ACHN (cell line): Measurements from ENCODE around the gene FGD4.

Experiments used
- DNase-seq: peaks from one replicate; pipeline ENCODE4 v3.0.0-alpha.2; 2015
- in situ Hi-C: cut with HindIII; loops from 2 replicates; pipeline ENCODE4 v1.10.0; 2017; ENCODE audit warnings: low sequenced_read_pairs, low pct_ligation_motif_present, low pct_unique_long_range_greater_than_20kb

Gene FGD4

DNA sequence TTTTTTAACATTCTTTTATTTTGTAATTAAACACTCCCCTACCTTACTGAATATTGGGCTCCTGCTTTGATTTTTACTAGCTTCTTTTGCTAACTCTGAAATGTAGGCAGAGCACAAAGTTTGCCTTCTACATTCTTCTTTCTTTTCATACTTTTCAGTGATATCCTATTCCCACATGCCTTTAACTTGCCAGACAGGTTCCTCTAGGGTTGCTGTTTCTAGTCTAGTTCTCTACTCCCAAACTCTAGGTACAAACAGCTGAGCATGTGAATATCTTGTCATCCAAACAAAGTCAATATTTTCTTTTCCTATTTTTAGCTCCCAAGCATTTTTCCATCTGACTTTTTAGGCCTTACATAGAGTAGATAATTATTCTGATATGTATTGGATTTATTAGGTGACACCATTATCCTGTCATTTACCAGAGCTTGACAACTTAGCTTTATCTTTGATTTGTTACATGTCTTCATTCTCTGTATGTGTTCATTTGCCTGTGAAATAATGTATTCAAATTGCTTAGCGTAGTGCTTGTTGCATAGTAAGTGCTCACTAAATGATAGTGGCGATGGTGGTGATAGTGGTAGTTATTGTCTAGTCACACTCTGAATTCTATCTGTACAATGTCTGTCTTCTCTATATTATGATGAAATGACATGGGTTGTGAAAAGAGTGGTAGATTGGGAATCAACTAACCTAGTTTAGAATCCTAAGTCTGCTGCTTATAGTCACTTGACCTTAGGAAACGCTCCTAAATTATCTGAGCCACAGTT, 206.2 kb downstream of the FGD4 start:
- no peak for DNase-seq
- in situ Hi-C loops, result no loop called here

DNA sequence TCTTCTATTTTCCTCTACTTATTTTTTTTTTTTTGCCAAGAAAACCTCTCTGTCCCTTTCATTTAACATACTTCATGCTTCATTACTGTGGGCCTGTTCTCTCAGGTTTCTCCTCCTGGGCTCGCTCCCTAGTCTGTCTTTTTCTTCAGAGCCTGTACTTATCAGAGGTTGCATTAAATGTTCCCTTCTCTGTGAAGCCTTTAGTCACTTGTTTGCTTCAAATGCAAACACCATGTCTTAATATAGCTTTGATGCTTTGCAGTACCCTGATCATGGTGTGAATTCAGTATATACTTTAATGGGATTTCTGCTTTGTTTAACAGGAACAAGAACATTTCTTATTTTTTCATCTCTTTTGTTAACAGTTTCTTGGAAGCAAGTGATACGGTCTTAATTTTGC, 207.1 kb downstream of the FGD4 start:
- in situ Hi-C loops, result no loop called here
- DNase-seq, result no peak

DNA sequence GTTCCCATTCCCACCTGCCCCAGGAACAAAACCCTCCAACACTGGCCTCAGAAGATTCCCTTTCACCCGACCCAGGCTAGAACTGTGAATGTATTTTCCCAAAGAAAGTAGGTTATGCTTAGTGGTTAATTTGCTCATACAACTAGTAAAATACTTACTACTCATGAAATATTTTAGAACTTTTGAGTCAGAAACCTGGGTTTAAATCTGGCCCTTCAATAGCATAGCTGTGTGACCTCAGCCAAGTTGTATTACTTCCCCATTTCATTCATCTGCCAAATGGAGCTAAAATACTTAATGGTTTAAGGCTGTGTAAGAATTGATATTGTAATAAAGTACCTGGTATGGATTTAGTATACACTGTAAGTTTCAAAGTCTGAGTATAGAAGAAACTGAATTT, 210.6 kb downstream of the FGD4 start:
- DNase-seq, result no peak
- in situ Hi-C loops, result no loop called here

DNA sequence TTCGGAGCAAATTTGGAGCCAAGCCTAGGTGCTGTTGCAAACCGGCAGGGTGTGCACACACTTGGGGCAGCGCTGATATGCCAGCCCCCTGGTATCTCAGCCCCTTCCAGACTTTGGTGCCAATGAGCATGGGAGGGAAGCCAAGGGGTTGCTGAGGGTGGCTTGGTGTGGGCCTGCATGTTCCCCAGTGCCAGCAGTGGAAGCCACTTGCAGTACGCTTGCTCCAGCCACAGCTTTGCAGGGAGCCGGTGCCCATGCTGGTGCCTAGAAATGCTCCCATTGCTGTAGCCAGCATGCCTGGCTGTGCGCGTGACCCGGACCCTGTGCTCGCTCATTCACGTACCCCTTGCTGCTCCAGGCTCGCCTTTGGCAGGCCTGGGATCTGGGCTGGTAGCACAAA, 212.6 kb downstream of the FGD4 start:
- DNase-seq, result no peak
- in situ Hi-C loops, result no loop called here

DNA sequence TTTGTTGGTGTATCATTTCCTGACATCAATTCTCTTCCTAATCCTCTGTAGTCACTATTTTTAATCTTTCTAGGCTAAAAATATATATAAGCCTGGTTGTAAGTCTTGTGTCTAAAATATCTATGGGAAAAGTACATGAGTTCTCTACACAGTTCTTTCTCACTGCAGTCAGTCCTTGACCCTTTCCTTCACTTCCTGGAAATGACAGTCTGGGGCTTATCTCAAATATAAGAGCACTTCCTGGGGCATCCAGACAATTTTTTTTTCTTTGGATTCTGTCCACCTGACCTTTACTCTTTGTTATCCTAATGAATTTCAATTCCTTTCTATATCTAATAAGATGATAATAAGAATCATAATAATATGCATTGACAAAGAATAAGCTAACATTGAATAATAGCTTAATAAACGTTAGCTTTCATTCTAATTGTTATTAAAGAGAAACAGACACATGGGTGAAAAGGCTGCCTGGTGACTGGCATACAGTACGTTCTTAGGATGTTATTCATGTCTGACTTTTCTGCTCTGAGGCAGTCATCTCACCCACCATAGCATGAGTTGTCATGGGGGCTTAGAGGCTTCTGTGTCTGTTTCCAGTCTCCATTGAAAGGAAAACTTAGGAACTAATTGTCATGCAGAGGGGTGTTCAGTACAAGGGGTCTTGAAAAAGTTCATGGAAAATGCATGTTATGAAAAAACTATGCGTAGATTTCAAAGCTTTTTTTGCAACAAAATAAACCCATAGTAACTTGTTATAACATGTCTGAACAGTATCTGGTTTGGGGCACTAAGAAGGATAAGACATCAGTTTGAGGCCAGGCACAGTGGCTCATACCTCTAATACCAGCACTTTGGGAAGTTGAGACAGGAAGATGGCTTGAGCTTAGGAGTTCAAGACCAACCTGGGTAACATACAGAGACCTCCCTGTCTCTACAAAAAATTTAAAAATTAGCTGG, 213.6 kb downstream of the FGD4 start:
- DNase-seq, result no peak
- in situ Hi-C loops, result no loop called here

DNA sequence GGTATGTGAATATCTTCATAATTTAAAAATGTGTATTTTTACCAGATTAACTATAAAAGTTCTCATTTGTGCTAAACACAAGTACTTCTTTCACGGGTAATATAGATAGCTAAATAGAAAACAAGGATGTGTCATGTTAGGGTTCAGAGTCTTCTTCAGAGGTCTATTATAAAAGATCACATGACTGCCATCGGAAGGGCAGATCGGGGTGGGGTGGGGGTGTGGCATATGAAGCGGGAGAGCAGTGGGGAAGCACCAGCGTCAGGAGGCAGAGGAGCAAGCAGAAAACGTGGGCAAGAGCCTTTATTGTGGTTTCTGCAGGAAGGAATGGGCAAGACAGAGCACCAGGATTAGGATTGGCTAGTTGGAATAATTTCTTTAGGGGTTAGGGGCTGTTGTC, 216.1 kb downstream of the FGD4 start:
- in situ Hi-C loops, result no loop called here
- DNase-seq, result no peak

DNA sequence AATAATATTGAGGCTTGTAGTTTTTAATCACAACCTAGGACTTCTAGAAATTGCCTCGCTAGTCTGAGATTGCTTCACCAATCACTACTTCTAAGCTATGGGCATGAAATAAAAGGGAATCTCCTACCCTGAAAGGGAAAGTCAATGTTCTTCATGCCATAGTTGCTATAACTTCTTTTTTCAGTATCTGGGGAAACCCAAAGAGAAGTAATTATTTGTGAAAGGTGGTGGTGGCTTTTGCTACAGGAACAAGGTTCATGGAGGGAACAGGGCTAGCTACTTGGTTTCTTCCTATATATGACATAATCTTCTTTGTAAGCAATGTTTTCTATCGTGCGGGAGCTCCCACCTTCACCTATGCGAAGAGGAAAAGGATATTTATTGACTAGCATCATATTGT, 218.2 kb downstream of the FGD4 start:
- in situ Hi-C loops, result no loop called here
- DNase-seq, result no peak

DNA sequence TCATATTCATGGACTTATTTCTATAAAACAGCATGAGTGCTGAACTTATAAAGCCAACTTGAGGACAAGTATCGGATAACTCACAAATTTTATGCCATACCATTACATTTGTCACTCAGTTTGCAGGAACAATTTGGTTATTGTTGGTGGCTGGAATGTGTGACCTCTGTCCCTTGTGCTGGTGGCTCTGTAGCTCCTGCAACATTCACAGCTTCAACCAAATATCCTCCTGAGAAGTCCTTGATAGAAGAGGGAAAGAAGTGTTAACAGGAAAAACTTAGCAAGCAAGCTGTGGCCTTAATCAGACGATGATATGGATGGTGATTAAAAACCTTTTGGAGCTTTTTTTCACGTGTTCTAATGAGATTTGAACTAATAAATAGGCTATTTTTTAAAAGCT, 218.8 kb downstream of the FGD4 start:
- DNase-seq, result no peak
- in situ Hi-C loops, result no loop called here

DNA sequence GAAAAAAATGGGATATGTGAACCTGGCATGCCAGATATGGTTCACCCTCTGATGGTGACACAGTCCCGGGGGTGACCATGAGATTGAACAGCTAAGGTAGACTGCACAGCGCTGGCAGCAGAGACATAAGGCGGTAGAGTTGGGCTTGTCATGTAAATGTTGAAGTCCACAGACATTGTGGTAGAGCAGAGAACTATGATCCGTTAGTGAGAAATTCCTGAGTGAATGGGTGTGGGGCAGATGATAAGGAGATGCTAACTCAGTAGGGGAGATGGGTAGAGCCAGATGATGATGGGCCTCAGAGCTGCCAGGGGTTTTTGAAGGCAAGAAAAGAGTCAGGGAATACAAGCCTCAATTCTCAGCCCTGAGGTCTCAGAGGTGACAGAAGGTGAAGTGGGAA, 228.6 kb downstream of the FGD4 start:
- in situ Hi-C loops, result loop anchor here (25.0 kb wide), 1 partner anchor 266 kb away; no protein-coding TSS in a partner anchor
- DNase-seq, result no peak

DNA sequence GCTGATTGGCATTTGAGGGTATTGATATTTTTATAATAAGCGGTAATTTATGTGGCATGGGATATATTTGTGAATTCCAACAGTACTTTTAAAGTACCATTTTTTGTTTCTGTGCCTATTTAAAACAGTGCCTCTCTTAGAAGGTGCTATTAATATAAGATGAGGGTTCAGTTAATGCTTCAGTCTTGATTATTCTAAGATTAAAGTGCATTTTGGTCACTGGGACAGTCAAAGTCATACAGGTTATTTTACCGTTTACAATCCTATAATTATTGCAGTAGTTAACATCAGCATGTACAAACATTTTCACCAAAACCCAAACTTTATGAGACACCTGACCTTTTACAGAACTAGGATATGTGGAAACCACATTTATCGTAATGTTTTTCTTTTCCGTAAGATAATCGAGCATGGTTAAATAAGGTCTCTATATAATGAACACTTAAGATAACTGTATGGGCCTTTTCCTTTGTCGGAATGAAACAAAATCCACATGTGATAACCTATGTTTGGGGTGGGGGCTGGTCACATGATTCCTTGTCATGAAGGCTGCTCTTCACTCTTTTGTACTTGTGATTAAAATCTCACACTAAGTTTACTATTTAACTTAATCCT, 242.0 kb downstream of the FGD4 start:
- DNase-seq, result no peak
- in situ Hi-C loops, result loop anchor here (25.0 kb wide), 1 partner anchor 279 kb away; no protein-coding TSS in a partner anchor

DNA sequence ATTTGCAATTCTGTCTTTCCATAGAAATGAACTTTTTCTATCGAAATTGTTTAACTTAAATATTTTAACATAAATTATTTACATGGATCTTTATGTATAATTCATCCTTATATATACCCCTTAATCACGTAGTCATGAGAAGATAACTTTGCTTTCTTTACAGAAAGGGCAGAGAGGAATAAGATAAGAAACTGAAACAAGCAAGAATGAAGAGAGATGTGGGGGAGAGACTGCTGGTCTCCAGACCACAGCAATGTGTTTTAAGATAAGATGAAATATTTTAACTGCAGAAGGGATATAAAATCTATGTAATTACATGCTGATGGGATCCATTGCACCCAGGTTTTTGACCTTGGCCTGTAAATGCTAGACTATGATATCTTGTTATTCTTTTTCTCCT, 245.1 kb downstream of the FGD4 start:
- in situ Hi-C loops, result loop anchor here (25.0 kb wide), 1 partner anchor 282 kb away; no protein-coding TSS in a partner anchor
- DNase-seq, result no peak

DNA sequence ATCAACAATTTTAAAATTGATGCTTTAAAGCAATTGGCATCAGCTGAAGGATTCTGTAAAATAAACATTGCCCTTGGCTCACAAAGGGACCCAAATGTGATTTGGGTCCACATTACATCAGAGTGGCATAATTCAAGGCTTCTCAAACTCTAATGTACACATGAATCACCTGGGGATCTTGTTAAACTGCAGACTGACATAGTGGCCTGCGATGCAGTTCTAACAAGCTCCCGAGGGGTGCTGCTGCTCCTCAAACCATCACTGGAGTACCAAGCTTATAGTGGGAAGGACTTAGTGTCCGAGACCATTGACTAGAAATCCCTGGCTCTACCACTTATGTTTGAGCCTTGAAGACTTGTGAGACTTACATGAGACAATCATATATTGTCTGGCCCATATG, 247.9 kb downstream of the FGD4 start:
- in situ Hi-C loops, result loop anchor here (25.0 kb wide), 1 partner anchor 285 kb away; no protein-coding TSS in a partner anchor
- no peak for DNase-seq

DNA sequence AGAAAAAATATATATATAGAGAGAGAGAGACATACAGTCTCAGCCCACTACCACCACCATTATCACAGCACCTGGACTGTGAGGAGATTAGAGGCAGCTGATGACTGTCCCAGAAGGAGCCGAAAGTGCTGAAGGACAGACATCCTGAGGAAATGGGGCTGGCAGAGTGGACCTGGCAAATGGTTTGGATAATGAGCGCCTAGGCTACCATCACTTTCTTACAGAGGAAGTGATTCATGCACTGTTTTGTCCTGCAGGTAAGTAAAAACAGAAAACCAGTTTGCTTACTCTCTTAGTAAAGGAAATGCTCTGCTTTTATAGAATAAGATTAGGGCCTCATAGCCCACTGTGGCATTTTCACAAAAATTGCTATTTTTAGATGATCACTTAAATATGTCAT, 251.2 kb downstream of the FGD4 start:
- in situ Hi-C loops, result no loop called here
- no peak for DNase-seq

DNA sequence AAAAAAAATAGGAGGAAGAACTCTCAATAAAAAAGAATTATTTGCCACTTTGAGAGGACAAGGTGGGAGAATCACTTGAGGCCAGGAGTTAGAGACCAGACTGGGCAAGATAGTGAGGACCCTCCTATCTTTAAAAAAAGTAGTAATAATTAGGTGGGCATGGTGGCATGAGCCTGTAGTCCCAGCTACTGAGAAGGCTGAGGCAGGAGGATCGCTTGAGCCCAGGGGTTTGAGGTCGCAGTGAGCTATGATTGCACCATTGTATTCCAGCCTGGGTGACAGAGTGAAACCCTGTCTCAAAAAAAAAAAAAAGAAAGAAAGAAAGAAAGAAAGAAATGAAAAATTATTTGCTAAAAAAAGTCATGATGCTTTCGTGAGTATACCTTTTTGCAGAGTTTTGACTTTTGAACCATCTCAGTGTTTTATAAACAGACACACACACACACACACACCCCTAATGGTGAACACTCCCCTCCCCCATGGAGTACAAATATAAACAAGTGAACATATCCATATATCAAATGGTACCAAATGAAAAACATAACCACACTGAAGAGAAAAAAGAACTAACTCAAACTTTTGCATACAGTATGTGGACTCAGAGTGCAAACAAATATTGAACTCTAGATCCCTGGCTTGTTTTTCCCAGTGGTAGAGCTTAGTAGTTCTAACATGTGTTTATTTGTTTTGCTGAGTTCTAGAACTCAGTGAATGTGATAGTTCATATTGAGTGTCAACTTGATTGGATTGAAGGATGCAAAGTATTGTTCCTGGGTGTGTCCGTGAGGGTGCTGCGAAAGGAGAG, 252.0 kb downstream of the FGD4 start:
- DNase-seq, result no peak
- in situ Hi-C loops, result no loop called here

DNA sequence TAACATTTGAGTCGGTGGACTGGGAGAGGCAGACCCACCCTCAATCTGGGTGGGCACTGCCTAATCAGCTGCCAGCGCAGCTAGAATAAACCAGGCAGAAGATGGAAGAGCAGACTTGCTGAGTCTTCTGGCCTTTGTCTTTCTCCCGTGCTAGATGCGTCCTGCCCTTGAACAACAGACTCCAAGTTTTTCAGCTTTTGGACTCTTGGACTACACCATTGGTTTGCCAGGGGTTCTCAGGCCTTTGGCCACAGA, 252.5 kb downstream of the FGD4 start:
- in situ Hi-C loops, result no loop called here
- no peak for DNase-seq

DNA sequence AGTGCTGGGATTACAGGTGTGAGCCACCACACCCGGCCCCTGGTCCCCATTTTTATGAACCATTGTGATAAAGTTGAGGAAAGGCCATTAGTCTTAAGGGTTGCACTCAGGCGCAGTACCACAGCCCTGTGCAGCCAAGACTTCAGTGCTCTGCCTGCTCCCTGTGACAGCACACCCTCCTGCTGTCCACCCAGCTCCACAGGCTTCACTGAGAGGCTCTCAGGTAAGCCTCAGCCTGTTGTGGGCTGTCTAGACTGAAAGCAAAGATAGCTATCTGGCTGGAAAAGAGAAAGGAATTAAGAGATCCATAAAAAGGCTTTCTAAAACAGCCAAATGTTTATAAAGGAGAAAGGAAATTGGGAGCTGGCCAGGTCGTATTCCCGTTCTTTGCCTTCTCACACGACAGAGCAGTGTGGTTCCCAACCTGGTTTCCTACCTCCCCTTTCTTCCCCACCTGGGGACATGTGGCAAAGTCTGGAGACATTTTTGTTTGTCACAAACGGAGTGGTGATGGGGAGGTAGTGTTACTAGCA, 260.6 kb downstream of the FGD4 start:
- DNase-seq, result no peak
- in situ Hi-C loops, result no loop called here

DNA sequence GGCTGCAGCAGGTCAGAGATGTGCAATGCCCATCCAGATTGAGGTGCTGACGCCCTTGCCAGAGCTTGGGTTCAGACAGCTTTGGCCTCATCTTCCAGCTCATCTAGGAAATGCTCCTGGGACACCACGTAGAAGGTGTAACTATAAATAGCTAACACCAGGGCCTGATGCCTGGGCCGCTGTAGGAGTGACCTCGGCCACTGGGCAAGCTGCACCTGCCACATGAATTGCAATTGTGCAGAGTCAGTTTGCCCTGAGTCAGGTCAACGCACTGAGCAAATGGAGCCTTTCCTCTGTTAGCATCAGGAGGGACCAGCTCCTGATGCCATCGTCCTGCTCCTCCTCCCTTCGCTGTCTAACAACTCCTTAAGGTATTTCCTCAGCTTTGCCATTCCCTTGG, 262.3 kb downstream of the FGD4 start:
- in situ Hi-C loops, result no loop called here
- no peak for DNase-seq

DNA sequence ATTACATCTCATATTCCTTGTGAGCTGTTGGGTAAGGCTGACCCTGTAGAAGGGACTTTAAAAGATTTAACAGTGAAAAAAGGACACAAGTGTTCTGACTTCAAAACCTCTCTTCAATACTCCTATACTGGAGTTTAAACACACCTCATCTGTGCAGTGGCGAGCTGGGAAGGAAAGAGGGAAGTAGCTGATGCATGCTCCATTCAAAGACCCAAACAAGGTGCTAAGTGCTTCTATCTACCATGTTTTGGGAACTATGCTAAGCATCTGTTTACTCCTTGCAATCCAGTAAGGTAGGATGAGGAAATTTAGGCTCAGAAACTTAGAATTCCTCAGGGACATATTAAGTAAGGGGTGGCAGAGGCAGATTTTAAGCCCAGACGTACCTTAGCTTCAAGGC, 263.3 kb downstream of the FGD4 start:
- DNase-seq, result no peak
- in situ Hi-C loops, result no loop called here
